CD14-positive monocyte (primary cell): Measurements from ENCODE around the gene ALDOC. TPM values are rescaled to one million over a fixed set of nuclear protein-coding genes. Genes with fewer than 3 reads are reported as not detected.

Experiments
- DNase-seq, 3 donors: peaks; one replicate each; pipeline ENCODE4 v3.0.0-alpha.2; 2011 to 2022
- H2AFZ ChIP-seq: 2 replicates; pipeline ENCODE4 v1.6.0; 2012; ENCODE audit warnings: mild to moderate bottlenecking, low read depth, low read length, inconsistent platforms; ENCODE audit not compliant: insufficient read depth, poor library complexity, severe bottlenecking
- H3K27ac ChIP-seq, 2 donors: 1 replicate in 1 of 2; 2 replicates in 1 of 2; pipeline ENCODE4 v1.5.1; 2012 to 2013; ENCODE audit warnings: low read length in 2 of 2, control low read depth in 1 of 2, inconsistent platforms in 1 of 2, low read depth in 1 of 2, mild to moderate bottlenecking in 1 of 2
- H3K27me3 ChIP-seq, 2 donors: one replicate each; pipeline versions ENCODE4 v1.6.0 to v1.6.1; 2011 to 2013; ENCODE audit warnings: low read length in 2 of 2; ENCODE audit not compliant: control insufficient read depth in 2 of 2, insufficient read depth in 2 of 2
- H3K36me3 ChIP-seq, 2 donors: replicated peaks in 1 of 2; 1 replicate in 1 of 2; 2 replicates in 1 of 2; pipeline versions ENCODE4 v1.5.1 to v1.6.1; 2012 to 2013; ENCODE audit warnings: low read length in 2 of 2, control low read depth in 1 of 2, inconsistent platforms in 1 of 2, mild to moderate bottlenecking in 1 of 2; ENCODE audit not compliant: insufficient read depth in 2 of 2, control insufficient read depth in 1 of 2
- H3K4me1 ChIP-seq, 2 donors: 1 replicate in 1 of 2; 2 replicates in 1 of 2; pipeline versions ENCODE4 v1.5.1 to v1.6.1; 2012 to 2013; ENCODE audit warnings: low read length in 2 of 2, control low read depth in 1 of 2, inconsistent platforms in 1 of 2, mild to moderate bottlenecking in 1 of 2, moderate library complexity in 1 of 2; ENCODE audit not compliant: insufficient read depth in 2 of 2, control insufficient read depth in 1 of 2
- H3K4me2 ChIP-seq: replicated peaks from 2 replicates; pipeline ENCODE3; 2012; ENCODE audit warnings: low read length, moderate library complexity, mild to moderate bottlenecking; ENCODE audit not compliant: poor library complexity, severe bottlenecking; ENCODE audit errors: extremely low read depth
- H3K4me3 ChIP-seq, 3 experiments: fragments of 200-600 bp in 1 of 3; sonication (generic) in 1 of 3; replicated peaks in 1 of 3; 1 replicate in 2 of 3; 2 replicates in 1 of 3; pipeline ENCODE4 v1.5.1; 2011 to 2013; ENCODE audit warnings: low read length in 3 of 3, mild to moderate bottlenecking in 3 of 3, control low read depth in 2 of 3, low read depth in 2 of 3, inconsistent platforms in 1 of 3, moderate library complexity in 1 of 3
- H3K79me2 ChIP-seq: 2 replicates; pipeline ENCODE4 v1.6.0; 2012; ENCODE audit warnings: mild to moderate bottlenecking, control low read depth, inconsistent platforms, low read length, moderate library complexity; ENCODE audit not compliant: insufficient read depth
- H3K9ac ChIP-seq: 2 replicates; pipeline ENCODE4 v1.6.0; 2017; ENCODE audit warnings: low read length, mild to moderate bottlenecking; ENCODE audit not compliant: insufficient read depth, poor library complexity, severe bottlenecking
- H3K9me3 ChIP-seq, 2 donors: replicated peaks in 1 of 2; 1 replicate in 1 of 2; 2 replicates in 1 of 2; pipeline versions ENCODE4 v1.5.1 to v1.6.1; 2012 to 2013; ENCODE audit warnings: low read length in 2 of 2, control low read depth in 1 of 2; ENCODE audit not compliant: control insufficient read depth in 1 of 2, insufficient read depth in 1 of 2
- H4K20me1 ChIP-seq: 2 replicates; pipeline ENCODE4 v1.6.0; 2012; ENCODE audit warnings: mild to moderate bottlenecking, low read length, control low read depth, moderate library complexity; ENCODE audit not compliant: insufficient read depth
- H3K27ac Mint-ChIP-seq, 7 donors: one replicate each; pipeline ENCODE4 v1.8.0; 2020; ENCODE audit warnings: mild to moderate bottlenecking in 7 of 7, mixed read lengths in 7 of 7, moderate library complexity in 6 of 7, inconsistent platforms in 2 of 7
- H3K27me3 Mint-ChIP-seq, 3 donors: one replicate each; pipeline ENCODE4 v1.8.0; 2021 to 2022; ENCODE audit warnings: low read depth in 3 of 3, mild to moderate bottlenecking in 3 of 3, mixed read lengths in 3 of 3, moderate library complexity in 3 of 3, inconsistent platforms in 1 of 3
- H3K36me3 Mint-ChIP-seq, 2 donors: one replicate each; pipeline ENCODE4 v1.8.0; 2020; ENCODE audit warnings: mixed read lengths in 2 of 2, inconsistent platforms in 1 of 2, mild to moderate bottlenecking in 1 of 2
- H3K4me1 Mint-ChIP-seq: one replicate; pipeline ENCODE4 v1.8.0; 2020; ENCODE audit warnings: mild to moderate bottlenecking, mixed read lengths
- H3K4me3 Mint-ChIP-seq, 2 donors: one replicate each; pipeline ENCODE4 v1.8.0; 2020; ENCODE audit warnings: mild to moderate bottlenecking in 2 of 2, mixed read lengths in 2 of 2, moderate library complexity in 1 of 2
- H3K9me3 Mint-ChIP-seq, 7 donors: one replicate each; pipeline ENCODE4 v1.8.0; 2020 to 2022; ENCODE audit warnings: mixed read lengths in 7 of 7, mild to moderate bottlenecking in 6 of 7, moderate library complexity in 6 of 7, inconsistent platforms in 2 of 7
- WGBS: methylation state at CpG from one replicate; pipeline ENCODE4 v1.1.5; 2013; ENCODE audit warnings: missing lambda C conversion rate; ENCODE audit not compliant: insufficient coverage; 5-methylcytosine and 5-hydroxymethylcytosine counted together
- intact Hi-C, 2 donors: fragments of 100-400 bp; cut with micrococcal nuclease; formaldehyde crosslinking; loops; one replicate each; pipeline versions ENCODE4 v1.15.0 to v1.15.1; 2023
- polyA plus RNA-seq, 3 donors: library from polyadenylated mRNA; depleted of rRNA in 1 of 3; unstranded in 2 of 3; stranded (reverse) in 1 of 3; fragments of 300-500 nt in 2 of 3; fragments of >200 nt in 1 of 3; fragmentation: Illumina TruSeq in 2 of 3; gene quantifications; 1 replicate in 2 of 3; 2 replicates in 1 of 3; pipeline ENCODE4 v1.2.3, GENCODE V29; 2012 to 2021
- TF ChIP-seq, protein P1 (sequence below): fragments of 200-600 bp; IDR thresholded peaks from one replicate; pipeline ENCODE4 v1.8.0; 2022; ENCODE audit warnings: antibody characterized with exemption, mild to moderate bottlenecking

Gene ALDOC
- polyA plus RNA-seq, 3 donors, result 7.1 to 10.6 (median 9.8) TPM

DNA sequence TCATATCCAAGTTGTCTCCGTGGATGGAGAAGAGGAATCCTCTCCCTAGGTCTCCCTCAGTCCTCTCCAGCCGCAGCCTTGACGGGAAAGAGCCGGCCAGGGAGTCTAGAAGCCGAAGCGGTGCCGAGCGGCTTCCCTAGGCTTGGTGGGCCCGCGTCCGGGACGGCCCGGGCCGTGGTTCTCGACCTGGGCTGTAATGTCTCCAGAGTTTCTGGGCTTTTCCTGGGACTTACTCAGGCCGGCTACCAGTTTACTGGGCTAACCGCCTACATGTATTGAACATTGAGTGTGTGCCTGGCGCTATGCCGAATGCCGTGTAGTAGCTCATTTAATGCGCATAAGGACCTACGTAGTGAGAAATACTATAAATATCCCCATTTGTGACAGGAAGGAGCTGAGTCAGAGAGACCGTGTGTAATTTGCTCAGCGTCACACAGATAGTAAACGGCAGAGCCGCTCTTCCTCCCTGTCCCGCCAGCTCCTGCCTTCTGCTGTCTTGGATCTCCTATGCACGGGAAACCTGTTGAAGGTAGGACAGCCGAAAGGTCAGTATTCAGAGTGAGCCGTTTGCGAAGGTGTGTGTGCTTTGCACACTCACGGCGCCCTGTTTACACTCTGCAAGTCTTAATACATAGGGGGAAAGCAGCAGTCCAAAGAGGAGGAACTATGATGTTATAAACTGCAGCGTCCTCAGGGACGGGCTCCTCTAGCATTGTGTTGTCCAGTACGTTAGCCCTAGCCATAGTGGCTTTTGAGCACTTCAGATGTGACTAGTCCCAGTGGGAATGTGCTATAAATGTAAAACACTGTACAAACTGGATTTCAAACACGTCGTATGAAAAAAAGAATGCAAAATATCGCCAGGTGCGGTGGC is 22.9 kb upstream of the ALDOC start:
- H3K9me3 ChIP-seq, result no peaks in the 10 kb centered on the region
- H3K9ac ChIP-seq, result peak overlapping the region; percentile 99
- TF ChIP-seq, protein P1, sequence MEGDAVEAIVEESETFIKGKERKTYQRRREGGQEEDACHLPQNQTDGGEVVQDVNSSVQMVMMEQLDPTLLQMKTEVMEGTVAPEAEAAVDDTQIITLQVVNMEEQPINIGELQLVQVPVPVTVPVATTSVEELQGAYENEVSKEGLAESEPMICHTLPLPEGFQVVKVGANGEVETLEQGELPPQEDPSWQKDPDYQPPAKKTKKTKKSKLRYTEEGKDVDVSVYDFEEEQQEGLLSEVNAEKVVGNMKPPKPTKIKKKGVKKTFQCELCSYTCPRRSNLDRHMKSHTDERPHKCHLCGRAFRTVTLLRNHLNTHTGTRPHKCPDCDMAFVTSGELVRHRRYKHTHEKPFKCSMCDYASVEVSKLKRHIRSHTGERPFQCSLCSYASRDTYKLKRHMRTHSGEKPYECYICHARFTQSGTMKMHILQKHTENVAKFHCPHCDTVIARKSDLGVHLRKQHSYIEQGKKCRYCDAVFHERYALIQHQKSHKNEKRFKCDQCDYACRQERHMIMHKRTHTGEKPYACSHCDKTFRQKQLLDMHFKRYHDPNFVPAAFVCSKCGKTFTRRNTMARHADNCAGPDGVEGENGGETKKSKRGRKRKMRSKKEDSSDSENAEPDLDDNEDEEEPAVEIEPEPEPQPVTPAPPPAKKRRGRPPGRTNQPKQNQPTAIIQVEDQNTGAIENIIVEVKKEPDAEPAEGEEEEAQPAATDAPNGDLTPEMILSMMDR, result no peak
- Mint-ChIP-seq H3K4me1 (peaks cover 26% of the 10 kb centered on the region), H3K27ac (peak overlapping the region; percentile 96 to 99 (median 97)), H3K9me3 (peaks cover 0 to 2% (median 0%) of the 10 kb centered on the region in 7 donors), H3K27me3 (peaks cover 0 to 3% (median 0%) of the 10 kb centered on the region in 3 donors), H3K4me3 (peak overlapping the region; percentile 91 to 94), H3K36me3 (peaks cover 4 to 9% of the 10 kb centered on the region in 2 donors)
- peaks cover 20 to 25% of the 10 kb centered on the region in 2 donors for H3K4me1 ChIP-seq
- H3K27ac ChIP-seq, result peak overlapping the region; percentile 87 to 100
- no peaks in the 10 kb centered on the region for H3K27me3 ChIP-seq
- H4K20me1 ChIP-seq, result no peaks in the 10 kb centered on the region
- WGBS, result 10% methylated on average over 27 of the region's 40 CpGs
- H3K4me2 ChIP-seq, result peak overlapping the region; percentile 87
- peaks cover 39% of the 10 kb centered on the region for H3K79me2 ChIP-seq
- peak overlapping the region; percentile 62 to 82 (median 69) for H3K4me3 ChIP-seq
- intact Hi-C loops, result loop anchor here in 1 of 2 donors (1.0 kb wide), 1 partner anchor 28 kb away; the partner anchor contains the start of gene PIGS
- H2AFZ ChIP-seq, result peak overlapping the region; percentile 85
- peak; percentile 83 to 93 (median 86) for DNase-seq
- no peaks in the 10 kb centered on the region for H3K36me3 ChIP-seq

DNA sequence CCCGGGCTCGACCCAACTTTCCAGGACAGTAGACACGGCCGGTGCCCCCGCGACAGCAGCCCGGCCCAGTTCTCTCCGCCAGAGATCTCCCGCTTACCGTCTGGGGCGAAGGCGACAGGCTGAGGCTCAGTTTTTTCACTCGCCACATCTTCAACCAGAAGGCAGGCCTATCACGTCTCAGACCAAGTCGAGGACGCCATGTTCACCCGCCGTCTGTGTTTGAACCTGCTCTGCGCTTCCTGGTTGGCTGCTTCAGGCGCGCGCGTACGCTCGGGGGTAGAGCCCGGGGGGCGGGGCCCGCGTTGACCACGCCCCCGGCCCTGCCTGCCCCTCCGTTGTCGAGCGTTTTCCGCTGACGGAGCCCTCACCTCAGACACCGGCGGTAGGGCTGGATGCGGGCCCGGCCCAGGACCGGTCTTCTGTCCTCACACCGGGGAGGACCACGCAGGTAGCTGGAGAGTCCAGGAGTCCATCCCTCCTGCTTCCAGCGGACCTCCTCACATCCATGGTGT is 22.2 kb upstream of the ALDOC start, which contains the start of gene SPAG5:
TSS of gene SPAG5 (minus strand) at position 227 of the 512 bp plus-strand sequence. CDS start at position 148, 79 bp downstream.
- intact Hi-C loops, result loop anchor here in 1 of 2 donors (1.0 kb wide), 1 partner anchor 28 kb away; the partner anchor contains the start of gene PIGS
- peaks cover 0 to 3% (median 0%) of the 10 kb centered on the region in 3 donors for H3K27me3 Mint-ChIP-seq
- Histone ChIP-seq H3K36me3 (no peaks in the 10 kb centered on the region), H3K79me2 (peaks cover 44% of the 10 kb centered on the region), H3K9me3 (no peaks in the 10 kb centered on the region), H3K4me2 (peak within 1 kb of the TSS; percentile 87), H4K20me1 (no peaks in the 10 kb centered on the region), H3K4me1 (peaks cover 20 to 25% of the 10 kb centered on the region in 2 donors), H3K27ac (peak within 1 kb of the TSS; percentile 87 to 100), H2AFZ (peak within 1 kb of the TSS; percentile 85), H3K27me3 (no peaks in the 10 kb centered on the region), H3K4me3 (peak within 1 kb of the TSS; percentile 62 to 82 (median 69)), H3K9ac (peak within 1 kb of the TSS; percentile 99)
- H3K4me1 Mint-ChIP-seq, result peaks cover 26% of the 10 kb centered on the region
- under 1% methylated on average over 39 of the region's 44 CpGs for WGBS
- H3K36me3 Mint-ChIP-seq, result peaks cover 4 to 7% of the 10 kb centered on the region in 2 donors
- TF ChIP-seq, protein P1, result no peak
- H3K9me3 Mint-ChIP-seq, result peaks cover 0 to 2% (median 0%) of the 10 kb centered on the region in 7 donors
- H3K27ac Mint-ChIP-seq, result peak within 1 kb of the TSS; percentile 96 to 99 (median 97)
- H3K4me3 Mint-ChIP-seq, result peak within 1 kb of the TSS; percentile 91 to 94
- DNase-seq, result peak; percentile 92 to 93 (median 93)
